ENCODE measurements around the gene RGS7.
"Not testable (repeated sequence)": the region's sequence is repeated elsewhere in the genome, so short reads cannot be mapped to it uniquely, and the experiment has no call there.

The RGS7 gene

DNA sequence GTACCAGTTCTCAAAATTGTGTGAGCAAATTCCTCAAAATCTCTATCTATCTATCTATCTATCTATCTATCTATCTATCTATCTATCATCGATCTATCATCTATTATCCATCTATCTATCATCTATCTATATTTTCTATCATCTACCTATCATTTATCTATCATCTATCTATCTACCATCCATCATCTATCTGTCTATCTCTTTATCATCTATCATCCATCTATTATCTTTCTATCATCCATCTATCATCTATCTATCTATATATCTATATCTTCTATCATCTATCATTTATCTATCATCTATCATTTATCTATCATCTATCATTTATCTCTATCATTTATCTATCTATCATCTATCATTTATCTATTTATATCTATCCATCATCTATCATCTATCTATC is 380.3 kb downstream of the RGS7 start:
- DNase-seq (ENCODE audit: low read depth) = no peak

DNA sequence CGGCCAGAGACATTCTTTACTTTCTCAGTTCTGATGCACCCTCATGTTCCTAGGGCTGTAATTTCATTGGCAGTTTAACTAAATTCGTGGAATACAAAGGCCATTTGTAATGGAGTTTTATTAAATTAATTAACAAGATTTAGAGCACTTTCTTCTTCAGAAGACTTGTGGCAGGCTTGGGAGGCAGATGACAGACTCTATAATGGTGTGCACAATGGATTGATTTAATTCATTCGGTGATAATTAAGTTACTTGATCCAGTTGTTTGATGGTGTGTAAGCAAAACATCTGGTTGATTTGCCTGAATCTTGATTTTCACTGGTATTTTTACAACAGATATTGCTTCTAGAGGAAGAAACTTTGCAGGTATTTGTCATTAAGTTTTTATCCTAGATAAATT is 383.1 kb downstream of the RGS7 start:
- no peak for DNase-seq (ENCODE audit: low read depth)

DNA sequence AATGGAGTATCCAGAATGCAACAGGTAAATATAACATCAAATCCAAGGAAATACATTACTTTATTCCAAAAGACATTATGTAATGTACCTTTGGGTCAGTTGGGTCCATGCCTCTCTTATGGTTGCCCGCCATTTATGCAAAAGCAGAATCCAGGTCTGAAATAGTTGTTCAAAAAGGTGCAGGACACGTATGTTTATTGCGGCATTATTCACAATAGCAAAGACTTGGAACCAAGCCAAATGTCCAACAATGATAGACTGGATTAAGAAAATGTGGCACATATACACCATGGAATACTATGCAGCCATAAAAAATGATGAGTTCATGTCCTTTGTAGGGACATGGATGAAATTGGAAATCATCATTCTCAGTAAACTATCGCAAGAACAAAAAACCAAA is 384.9 kb downstream of the RGS7 start:
- DNase-seq (ENCODE audit: low read depth) = not testable (repeated sequence)

DNA sequence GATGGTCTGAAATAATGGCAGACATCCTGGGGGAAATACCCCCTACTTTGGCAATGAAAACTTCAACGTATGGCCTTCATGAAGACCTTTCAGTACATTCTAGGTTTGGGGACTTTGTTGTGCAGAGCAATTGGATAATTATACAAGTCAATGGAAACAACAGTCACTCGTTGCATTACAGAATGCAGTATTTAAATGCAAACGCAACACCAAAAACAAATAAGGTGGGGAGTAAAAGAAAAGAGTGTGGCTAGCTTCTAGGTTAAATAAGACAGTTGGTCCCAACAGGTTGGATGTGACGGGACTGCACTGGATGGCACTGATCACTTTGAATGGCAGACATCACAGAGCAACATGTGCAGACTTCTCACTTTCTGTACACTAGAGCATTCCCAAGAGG is 386.8 kb downstream of the RGS7 start:
- no peak for DNase-seq (ENCODE audit: low read depth)

DNA sequence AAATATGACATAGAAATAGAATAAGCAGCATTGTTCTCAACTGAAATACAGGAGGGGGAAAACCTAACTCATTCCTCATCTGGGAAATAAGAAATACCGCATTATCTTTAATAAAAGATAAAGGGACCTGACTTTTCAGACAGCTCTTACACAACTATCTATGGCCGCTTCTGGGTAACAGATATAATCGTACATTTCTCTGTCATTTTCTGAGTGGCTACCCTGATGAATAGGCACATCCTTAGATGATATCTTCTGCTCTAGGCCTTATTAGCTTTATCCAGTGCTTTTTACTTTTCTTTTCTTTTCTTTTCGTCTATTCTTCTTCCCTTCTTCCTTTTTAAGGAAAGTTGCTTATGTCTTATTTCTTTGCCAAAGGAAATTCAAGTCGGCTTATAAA is 388.1 kb downstream of the RGS7 start:
- DNase-seq (ENCODE audit: low read depth) = no peak

DNA sequence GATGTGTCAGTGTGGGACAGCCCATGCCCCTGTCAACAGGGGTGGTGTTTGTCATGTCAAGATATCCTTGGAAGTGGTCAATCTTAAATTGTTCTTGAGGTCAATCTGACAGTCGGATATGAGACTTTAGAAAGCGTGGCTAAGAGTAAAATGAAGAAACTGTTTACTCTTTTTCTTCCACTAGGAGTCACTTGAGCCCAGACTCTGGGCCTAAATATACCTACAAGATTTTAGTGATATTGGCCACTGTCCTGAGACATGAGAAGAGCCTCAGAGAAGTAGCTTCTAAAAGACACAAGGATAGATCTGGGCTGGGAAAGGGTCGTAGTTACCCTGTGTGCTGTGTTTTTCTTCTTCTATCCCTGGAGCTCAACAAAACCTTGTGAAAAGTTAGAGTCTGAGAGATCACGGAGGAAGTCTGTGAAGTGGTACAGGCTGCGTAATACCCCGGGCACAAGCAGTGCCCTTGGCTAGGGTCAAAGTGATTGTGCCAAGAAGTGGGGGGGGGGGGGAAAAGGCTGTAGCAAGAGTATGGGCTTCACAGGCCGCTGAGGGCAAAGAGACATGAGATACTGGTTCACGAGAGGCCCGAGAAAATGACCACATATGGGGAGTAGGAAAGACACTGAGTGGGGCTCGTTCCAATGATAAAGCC is 389.8 kb downstream of the RGS7 start:
- no peak for DNase-seq (ENCODE audit: low read depth)

DNA sequence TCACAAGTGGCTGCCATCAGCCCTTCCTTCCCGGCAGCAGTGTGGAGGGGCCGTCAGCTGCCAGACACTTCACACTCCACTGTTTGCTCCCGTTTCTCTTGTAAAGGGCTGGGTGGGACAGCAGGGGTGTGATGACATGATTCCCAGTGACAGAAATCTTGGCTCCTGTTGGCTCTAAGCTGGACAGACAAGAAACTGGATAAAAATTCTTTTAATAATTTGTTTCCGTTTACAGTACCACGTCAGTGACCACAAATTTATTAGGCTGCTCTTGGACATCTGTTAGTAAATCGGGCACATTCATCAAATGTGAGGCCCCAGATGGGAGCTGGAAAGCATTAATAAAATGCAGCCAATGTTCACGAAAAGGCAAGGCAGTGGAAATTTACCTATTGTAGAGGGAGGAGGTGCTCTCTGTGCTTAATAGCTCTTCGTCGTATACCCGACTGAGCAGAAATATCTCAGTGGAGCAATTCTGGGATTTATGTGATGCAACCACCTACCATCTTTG is 391.4 kb downstream of the RGS7 start:
- DNase-seq (ENCODE audit: low read depth) = no peak

DNA sequence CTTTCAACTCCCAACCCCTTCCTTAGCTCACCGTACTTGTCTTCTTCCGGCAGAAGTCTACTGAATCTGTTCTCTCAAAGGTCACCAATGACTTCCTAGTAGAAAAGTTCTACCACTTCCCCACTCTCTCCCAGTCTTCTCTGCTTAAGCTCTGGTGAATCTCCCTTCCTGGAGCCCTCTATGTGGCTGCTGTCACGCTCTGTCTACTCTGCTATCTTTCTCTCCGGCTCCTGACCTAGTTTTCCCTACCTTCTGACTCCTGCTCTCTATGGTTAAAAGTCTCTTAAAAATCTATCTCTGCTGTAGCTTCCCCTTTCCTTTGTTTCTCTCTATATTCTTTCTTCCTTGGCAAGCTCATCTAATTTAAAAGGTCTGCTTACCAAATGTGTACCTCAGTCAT is 394.9 kb downstream of the RGS7 start:
- no peak for DNase-seq (ENCODE audit: low read depth)

DNA sequence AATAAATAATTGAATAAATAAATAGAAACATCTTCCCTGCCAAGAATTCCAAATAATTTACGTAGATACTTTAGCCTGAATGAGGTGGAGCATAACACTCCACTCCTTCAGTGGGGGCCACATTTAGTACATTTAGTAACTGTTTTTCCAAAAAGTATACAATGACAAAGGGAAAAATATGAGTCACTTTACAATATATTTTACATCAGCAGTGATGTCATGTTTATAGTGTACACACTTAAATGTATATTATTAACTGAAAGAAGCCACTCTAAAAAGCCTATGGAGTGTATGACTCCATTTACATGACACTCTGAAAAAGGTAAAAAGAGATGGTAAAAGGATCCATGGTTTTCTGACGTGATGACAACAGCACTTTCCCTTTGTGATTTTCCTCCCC is 400.6 kb downstream of the RGS7 start:
- no peak for DNase-seq (ENCODE audit: low read depth)

DNA sequence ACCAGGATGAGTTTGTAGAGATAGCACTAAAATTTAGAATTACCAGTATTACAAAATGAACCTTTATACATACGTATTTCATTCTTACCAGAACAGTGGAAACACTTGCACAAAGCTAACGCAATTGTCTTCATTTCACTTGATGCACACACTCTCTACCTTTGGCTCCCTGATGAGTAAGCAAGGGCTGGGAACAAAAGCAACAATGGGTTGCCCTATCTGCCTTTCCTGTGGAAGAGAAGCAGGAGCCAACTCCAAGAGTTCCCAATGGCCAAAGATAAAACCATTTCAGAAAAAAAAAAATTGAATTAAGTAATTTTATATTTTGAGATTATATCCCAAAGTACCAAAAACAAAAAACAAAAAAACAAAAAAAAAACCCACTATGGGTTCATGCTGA is 401.0 kb downstream of the RGS7 start:
- no peak for DNase-seq (ENCODE audit: low read depth)

DNA sequence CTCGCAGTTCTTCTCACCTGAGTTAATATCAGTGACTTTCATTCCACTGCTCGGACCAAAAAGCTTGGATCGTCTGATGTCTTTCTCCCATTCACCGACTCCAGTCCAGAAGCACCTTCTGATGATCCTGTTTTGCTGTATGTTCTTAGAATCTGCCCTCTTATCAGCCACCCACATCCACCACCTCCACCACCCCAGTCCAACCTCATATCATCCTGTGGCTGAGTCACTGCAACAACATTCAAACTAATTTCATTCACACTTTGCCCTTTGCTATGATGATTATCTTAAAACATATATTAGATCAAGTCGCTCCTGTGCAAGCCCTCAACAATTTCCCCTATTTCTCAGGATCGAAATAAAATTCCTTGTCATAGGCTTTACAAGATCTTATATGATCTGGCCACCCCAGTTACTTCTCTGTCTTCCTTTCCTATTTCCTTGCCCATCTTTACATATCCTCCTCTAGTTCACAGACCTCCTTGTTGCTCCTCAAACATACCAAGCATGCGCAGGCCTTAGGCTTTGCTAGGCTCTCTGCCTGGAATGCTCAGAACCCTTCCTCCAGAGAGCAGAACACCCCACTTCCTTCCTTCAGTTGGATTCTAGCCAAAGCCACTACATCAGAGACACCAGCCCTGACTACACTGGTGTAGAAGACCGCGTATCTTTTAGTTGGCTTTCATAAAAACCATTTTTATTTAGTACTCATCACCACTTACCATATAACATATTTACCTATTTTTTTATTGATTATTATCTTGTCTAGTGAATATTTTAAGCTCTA is 409.4 kb downstream of the RGS7 start:
- DNase-seq (ENCODE audit: low read depth) = no peak

DNA sequence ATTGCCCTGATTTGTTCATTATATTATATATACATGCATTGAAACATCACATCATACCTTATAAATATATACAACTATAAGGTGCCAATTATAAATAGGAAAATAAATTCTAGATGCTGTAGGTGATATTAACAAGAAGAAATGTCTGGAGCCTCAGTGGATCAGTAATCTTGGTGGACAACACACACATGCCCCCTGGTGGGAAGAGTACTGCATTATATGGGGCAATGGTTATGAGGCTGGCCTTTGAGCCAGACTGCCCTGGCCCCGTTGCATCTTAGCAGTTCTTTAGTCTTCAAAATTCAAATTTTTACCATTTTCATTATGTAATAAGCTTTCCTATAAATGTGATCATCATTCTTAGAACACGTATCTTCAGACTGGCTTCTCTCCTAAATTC is 410.1 kb downstream of the RGS7 start:
- no peak for DNase-seq (ENCODE audit: low read depth)

DNA sequence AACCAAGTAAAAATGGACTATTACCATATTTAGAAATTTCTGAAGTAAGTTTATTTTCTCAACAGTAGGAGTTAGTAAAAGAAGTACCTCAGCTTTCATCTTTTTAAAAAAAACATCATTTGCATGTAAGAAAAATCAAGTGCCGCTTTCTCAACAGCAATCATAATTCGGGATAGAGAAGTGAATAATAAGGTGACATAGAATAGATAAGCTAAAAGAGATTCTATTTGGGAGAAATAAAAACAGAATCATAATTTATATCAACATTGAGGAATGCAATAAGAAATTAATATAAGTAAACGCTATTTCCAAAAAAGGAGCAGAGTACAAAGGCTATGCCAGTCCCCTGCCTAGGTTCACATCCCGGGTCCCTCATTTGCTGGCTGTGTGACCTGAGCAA is 414.1 kb downstream of the RGS7 start:
- no peak for DNase-seq (ENCODE audit: low read depth)

DNA sequence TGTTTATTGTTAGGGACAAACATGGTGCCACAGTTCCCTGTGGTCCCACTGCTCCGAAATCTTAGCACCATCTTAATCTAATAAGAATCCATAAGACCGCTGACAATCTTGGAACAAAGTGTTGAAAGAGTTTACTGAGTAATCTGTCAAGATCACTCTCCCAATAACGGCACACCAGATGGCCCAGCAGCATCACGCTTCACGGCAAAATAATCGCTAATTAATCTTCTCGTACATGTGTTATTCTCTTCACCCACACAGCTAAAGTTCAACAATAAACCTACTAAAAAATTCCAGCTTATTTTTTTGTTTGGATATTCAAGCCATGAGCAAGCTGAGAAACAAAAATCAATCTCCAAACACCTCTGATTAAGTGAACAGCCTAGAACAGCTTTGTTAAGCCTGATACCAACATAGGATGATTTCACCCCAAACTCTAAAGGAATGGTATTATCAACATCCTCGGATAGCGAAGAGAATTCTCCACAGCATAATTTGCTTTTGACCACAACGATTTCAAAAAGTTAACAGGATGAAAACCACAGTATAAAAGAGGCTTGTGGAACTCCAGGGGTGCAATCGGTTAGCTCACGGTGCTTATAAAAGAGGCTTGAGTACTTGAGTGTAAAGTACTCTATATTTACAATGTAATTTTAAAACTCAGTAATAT is 415.2 kb downstream of the RGS7 start:
- DNase-seq (ENCODE audit: low read depth) = no peak

DNA sequence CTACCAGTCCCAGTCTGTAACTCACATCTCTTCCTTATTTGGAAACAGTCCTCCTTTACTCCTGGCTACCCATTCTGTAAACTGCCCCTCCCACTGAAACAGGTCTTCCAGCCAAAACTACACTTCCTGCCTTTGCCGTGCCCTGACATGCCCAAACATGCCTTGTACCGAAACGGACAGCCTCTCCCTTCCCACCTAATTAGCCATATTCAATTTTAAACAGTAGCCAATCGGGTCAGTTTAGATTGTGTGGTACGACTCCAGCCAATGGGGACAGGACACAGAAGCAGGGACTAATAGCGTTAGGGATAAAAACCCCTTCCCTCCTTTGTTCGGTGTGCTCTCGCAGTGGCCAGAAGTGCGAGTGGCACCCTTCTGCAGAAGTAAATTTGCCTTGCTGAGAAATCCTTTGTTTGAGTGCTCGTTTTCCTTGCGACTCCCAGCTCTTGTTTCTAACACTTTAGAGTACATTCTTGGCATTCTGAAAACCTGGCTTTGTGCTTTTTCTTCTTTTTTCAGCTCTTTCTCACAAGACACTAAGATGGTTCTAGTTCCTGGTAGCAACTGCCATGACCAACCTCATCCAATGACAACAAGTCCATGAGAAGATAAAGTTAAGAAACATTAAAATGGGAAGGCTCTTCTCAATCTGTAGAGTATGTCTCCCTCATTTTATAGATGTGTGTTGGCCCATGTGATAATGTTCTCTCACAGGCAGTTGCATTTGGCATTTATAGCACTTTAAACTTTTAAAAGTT is 419.9 kb downstream of the RGS7 start:
- DNase-seq (ENCODE audit: low read depth) = no peak

DNA sequence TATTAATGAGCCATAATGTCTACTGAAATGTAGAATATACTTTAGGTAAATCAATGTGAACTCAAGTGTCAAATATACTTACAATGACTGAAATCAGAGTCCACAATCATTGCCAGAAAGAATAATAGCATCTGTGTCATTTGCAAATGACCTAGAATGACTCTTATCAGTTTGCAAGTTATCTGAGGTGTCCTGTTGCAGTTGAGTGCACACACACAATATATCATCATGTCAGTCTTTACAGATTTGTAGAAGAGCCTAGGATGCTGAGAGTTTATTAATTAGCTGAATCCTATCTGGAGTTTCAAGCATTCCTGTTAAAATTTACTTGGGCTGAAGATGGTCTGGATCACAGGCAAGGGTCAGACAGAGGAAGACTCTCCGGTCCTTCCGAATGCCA is 421.1 kb downstream of the RGS7 start:
- DNase-seq (ENCODE audit: low read depth) = no peak

DNA sequence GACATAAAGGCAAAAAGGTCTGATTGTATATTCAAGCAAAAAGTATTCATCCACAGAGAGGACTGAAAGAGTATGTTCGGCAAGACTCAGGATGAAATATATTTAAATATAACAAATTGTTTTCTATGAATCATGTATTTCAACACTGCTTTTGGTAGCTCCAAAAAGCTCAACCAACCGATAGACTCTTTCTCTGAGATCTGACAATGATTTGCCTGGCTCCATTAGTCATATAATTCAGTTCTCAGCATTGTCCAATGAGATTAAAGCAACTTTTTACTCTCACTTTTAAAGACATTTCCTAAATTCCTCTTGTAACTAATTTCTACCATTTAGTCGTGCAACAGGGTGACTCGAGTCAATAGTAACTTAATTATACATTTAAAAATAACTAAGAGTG is 426.0 kb downstream of the RGS7 start:
- DNase-seq (ENCODE audit: low read depth) = no peak

DNA sequence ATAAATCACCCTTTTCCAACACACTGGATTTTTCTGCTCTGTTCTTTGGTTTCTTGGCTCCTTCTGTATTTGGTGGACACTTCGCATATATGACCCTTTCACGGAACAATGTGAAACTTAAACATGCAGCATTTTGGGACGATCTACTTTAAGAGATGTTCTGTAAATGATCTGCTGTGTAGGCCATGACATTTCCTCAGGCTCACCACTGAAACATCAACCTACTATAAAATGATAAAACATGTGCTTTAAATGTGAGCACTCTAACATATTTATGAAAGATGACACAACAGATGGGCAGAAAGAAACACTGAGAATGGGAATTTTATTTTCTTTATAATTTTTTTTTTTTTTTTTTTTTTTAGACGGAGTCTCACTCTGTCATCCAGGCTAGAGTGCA is 428.7 kb downstream of the RGS7 start:
- DNase-seq (ENCODE audit: low read depth) = no peak

DNA sequence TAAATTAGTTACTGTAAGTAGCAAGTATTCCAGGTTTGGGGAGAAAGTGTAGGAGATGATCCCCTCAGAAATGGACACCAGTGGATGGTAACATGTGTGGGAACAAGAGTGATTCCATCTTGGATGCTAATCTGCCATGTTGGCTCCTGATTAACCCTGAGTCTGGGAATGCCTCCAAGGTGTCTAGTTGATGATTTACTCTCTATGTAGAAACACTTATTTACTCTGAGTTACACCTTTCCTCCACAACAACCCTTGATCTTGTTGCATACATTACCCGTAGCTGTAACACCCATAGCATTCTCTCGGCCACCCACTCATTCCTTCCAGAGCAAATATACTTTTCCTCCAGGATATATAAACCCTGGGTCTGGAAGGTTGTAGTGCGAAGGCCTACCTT is 429.2 kb downstream of the RGS7 start:
- DNase-seq (ENCODE audit: low read depth) = no peak

DNA sequence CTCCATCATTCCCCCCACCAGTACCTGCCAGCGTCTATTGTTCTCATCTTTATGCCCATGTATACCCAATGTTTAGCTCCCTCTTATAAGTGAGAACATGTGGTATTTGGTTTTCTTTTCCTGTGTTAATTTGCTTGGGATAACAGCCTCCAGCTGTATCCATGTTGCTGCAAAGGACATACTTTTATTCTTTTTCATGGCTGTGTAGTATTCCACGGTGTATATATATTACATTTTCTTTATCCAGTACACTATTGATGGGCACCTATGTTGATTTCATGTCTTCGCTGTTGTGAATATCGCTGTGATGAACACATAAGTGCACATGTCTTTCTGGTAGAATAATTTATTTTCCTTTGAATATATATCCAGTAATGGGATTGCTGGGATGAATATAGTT is 431.7 kb downstream of the RGS7 start:
- DNase-seq (ENCODE audit: low read depth) = no peak

DNA sequence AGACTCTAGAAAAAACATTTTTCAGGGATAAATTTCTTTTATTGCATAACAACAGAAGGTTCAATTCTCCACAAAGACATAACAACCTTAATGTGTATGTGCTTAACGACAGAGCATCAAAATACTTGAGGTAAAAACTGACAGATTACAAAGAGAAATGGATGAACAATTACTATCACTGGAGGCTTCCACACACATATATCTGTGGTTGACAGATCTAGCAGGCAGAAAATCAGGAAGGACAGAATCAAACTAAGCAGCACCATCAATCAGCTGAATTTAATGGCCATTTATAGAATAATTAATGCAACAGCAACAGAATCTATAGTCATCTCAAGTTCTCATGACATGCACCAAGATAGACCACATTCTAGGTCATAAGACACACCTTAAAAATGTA is 439.0 kb downstream of the RGS7 start:
- DNase-seq (ENCODE audit: low read depth) = no peak

DNA sequence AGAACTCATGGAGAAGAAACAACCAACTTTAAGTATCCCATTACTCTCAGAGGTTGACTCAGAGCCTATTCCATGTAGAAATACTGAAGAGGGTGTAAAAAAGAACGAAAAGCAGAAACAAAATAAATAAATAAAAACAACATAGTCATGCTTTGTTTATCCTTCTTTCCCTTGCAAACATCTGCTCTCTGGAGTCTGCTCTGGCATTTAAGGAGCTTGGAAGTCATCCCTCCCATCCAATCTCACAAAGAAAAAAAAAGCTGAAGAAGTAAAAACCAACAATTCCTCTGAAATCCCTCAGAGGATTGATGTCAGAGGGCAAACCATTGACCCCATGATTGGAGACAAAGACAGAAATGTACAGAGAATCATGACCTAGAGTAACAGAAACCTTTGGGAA is 442.5 kb downstream of the RGS7 start:
- DNase-seq (ENCODE audit: low read depth) = no peak

DNA sequence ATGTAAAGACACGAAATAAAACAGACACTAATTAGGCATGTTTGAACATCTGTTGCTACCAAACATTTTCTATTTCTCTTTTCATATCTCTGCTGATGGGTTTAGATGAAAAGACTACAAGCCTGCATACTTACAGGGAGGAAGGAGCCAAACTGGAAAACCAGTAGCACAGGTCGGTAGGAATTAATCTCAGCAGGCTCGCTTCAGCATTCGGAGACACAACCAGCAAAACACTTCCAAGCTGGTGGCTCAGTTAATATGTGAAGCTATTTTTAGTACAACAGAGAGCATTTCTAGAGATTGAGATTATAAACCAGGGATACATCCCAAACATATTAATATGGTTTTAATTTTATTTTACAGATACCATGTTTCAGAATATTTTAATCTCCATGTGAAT is 444.2 kb downstream of the RGS7 start:
- DNase-seq (ENCODE audit: low read depth) = no peak

All from stimulated activated CD8-positive, alpha-beta memory T cell treated with anti-CD3 and anti-CD28 coated beads, Interleukin-15, amount 100 ng/mL, for 24 hours (primary cell).